Bronchial epithelial cell (primary cell): ENCODE measurements around the gene UBE3C. TPM values are rescaled to one million over a fixed set of nuclear protein-coding genes. Genes with fewer than 3 reads are reported as not detected.

Source experiments
- DNase-seq: peaks from one replicate; pipeline ENCODE4 v3.0.0-alpha.2; 2010; ENCODE audit warnings: low read depth
- FAIRE-seq: peaks from 2 replicates; lab custom pipeline; 2011; peaks lifted over from hg19 to GRCh38; lab: Jason Lieb, UNC
- H3K27me3 ChIP-seq: 2 replicates; pipeline ENCODE4 v1.5.1; 2011; ENCODE audit warnings: low read length; ENCODE audit not compliant: control insufficient read depth, insufficient read depth
- H3K36me3 ChIP-seq: 2 replicates; pipeline ENCODE4 v1.5.1; 2011; ENCODE audit warnings: low read length; ENCODE audit not compliant: control insufficient read depth, insufficient read depth
- H3K4me3 ChIP-seq: 2 replicates; pipeline ENCODE4 v1.5.1; 2011; ENCODE audit warnings: mild to moderate bottlenecking, low read depth, low read length, control low read depth
- CTCF ChIP-seq: IDR thresholded peaks from 2 replicates; pipeline ENCODE4 v1.5.1; 2011; ENCODE audit warnings: mild to moderate bottlenecking, moderate library complexity, low read length, control low read depth, inconsistent platforms; ENCODE audit not compliant: insufficient read depth, severe bottlenecking
- total RNA-seq: library from RNA; depleted of rRNA; stranded (reverse); fragments of >200 nt; gene quantifications from 2 replicates; pipeline ENCODE4 v1.2.1, GENCODE V29; 2014

The UBE3C gene
- total RNA-seq, 1 donor from 2014 or later = 89.5 TPM

- Histone ChIP-seq H3K4me3 (no peak overlapping the region), H3K36me3 (peaks cover 8% of the 10 kb centered on the region), H3K27me3 (no peaks in the 10 kb centered on the region)
- DNase-seq = no peak
- FAIRE-seq = no peak
- TF ChIP-seq CTCF = no peak
Measured at GRCh38 chr7:157239571-157240270, 101.0 kb downstream of the UBE3C start.

- no peaks in the 10 kb centered on the region for H3K27me3 ChIP-seq
- DNase-seq (no peak), FAIRE-seq (no peak)
- H3K4me3 ChIP-seq = no peak overlapping the region
- TF ChIP-seq CTCF = no peak
- peaks cover 8% of the 10 kb centered on the region for H3K36me3 ChIP-seq
Measured at GRCh38 chr7:157241631-157242030, 102.9 kb downstream of the UBE3C start.

DNA sequence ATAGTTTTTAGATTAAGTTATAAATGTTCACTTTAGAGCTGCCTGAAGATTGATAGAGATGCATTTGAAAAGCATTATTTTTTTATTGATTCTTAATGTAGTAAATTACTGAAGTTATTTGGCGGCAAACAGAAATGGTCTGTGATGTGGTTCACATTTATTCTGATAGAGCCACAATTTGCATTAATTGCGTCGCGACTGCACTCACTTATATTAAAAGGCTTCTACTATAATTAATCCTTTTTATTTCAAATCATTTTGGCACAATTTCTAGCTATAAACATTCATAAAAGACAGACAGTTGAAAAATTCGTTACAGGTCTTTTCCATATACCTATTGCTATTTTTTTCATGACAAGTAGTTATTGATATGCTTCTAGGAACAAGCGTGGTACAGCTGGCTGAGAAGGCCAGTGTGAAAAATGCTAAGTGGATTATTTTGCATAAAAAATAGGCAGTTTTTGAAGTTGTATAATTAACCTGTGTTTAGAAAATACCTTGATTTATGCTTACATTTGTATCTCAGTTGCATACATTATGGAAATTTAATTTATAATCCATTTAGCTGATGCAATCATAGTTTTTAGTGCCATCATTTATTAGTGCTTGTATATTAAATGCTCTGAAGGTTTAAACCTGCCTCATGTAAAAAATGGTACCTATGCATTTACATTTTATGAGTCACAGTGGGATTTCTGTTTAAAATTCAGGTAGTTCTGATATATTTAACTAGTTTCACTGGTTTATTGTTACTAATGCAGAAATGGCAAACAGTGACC lies 106.0 kb downstream of the UBE3C start:
- no peak overlapping the region for H3K4me3 ChIP-seq
- no peak for FAIRE-seq
- H3K36me3 ChIP-seq = peaks cover 6% of the 10 kb centered on the region
- no peak for DNase-seq
- TF ChIP-seq CTCF = no peak
- no peaks in the 10 kb centered on the region for H3K27me3 ChIP-seq

GRCh38 chr7:157246052-157246451 lies 107.3 kb downstream of the UBE3C start:
- Histone ChIP-seq H3K36me3 (peaks cover 4% of the 10 kb centered on the region), H3K4me3 (no peak overlapping the region), H3K27me3 (no peaks in the 10 kb centered on the region)
- no peak for TF ChIP-seq CTCF
- FAIRE-seq (no peak), DNase-seq (no peak)

DNA sequence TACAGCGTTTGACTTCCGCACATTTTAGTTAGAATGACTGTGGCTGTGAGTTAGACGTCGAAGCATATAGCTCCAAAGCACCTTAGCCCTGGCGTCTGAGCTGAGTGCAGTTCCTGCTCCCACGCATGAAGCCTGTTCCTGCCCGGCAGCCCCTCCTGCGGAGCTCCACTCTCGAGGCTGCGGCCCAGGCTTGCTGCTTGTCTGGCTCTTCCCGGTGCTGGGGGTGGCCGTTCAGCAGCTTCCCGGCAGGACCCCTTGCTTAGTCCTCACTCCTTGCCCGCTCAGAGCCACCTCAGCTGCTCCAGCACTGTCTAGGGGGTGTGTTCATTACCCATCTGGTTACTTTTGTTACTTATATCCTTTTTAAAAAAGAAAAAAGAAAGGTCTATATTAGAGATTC lies 109.9 kb downstream of the UBE3C start:
- H3K4me3 ChIP-seq = no peak overlapping the region
- peaks cover 5% of the 10 kb centered on the region for H3K36me3 ChIP-seq
- FAIRE-seq (no peak), DNase-seq (no peak)
- H3K27me3 ChIP-seq = no peaks in the 10 kb centered on the region
- no peak for TF ChIP-seq CTCF
